CD4-positive, alpha-beta T cell (primary cell): ENCODE results near the gene NUMA1. TPM values are rescaled to one million over a fixed set of nuclear protein-coding genes. Genes with fewer than 3 reads are reported as not detected.

ENCODE experiments used
- ATAC-seq: fragments of 200-7000 bp; cut with Tn5 transposase; one replicate; pipeline ENCODE4 v1.10.0; 2022; ENCODE audit warnings: mild to moderate bottlenecking; ENCODE audit not compliant: poor library complexity
- CTCF ChIA-PET: fragments of 350-600 bp; sonication (Branson Sonifier 250); formaldehyde crosslinking; loops from one replicate; lab custom pipeline; 2021; ENCODE audit warnings: antibody characterized with exemption, inconsistent platforms; lab: Charles Lee
- POLR2A ChIA-PET: fragments of 350-600 bp; sonication (Branson Sonifier 250); formaldehyde crosslinking; loops from one replicate; lab custom pipeline; 2021; ENCODE audit warnings: antibody characterized with exemption, inconsistent platforms; lab: Charles Lee
- DNase-seq, 14 experiments: peaks; one replicate each; pipeline ENCODE4 v3.0.0-alpha.2; 2013 to 2020; ENCODE audit warnings: mixed read lengths in 2 of 14
- H3K27ac ChIP-seq, 2 donors: one replicate each; pipeline versions ENCODE4 v1.5.1 to v1.7.0; 2013; ENCODE audit warnings: low read length in 2 of 2, low read depth in 1 of 2, mild to moderate bottlenecking in 1 of 2
- H3K27me3 ChIP-seq, 2 experiments: 1 replicate in 1 of 2; 2 replicates in 1 of 2; pipeline versions ENCODE4 v1.6.1 to v1.7.0; 2013; ENCODE audit warnings: low read length in 2 of 2, control low read depth in 1 of 2, mild to moderate bottlenecking in 1 of 2, moderate library complexity in 1 of 2; ENCODE audit not compliant: insufficient read depth in 2 of 2, control insufficient read depth in 1 of 2
- H3K36me3 ChIP-seq: one replicate; pipeline ENCODE4 v1.6.1; 2013; ENCODE audit warnings: low read length, control low read depth; ENCODE audit not compliant: insufficient read depth
- H3K4me1 ChIP-seq: one replicate; pipeline ENCODE4 v1.6.1; 2013; ENCODE audit warnings: low read length, control low read depth; ENCODE audit not compliant: insufficient read depth
- H3K4me3 ChIP-seq: one replicate; pipeline ENCODE4 v1.5.1; 2013; ENCODE audit warnings: mild to moderate bottlenecking, low read length, moderate library complexity
- H3K9me3 ChIP-seq, 2 experiments: 1 replicate in 1 of 2; 2 replicates in 1 of 2; pipeline versions ENCODE4 v1.6.1 to v1.7.0; 2013; ENCODE audit warnings: low read length in 2 of 2, mild to moderate bottlenecking in 2 of 2, control low read depth in 1 of 2, moderate library complexity in 1 of 2; ENCODE audit not compliant: control insufficient read depth in 1 of 2, insufficient read depth in 1 of 2
- H3K27ac Mint-ChIP-seq: one replicate; pipeline ENCODE4 v1.8.0; 2020; ENCODE audit warnings: mixed read lengths
- H3K27me3 Mint-ChIP-seq: one replicate; pipeline ENCODE4 v1.8.0; 2021; ENCODE audit warnings: mixed read lengths
- H3K36me3 Mint-ChIP-seq: one replicate; pipeline ENCODE4 v1.8.0; 2021; ENCODE audit warnings: low read depth, mixed read lengths
- H3K4me1 Mint-ChIP-seq: one replicate; pipeline ENCODE4 v1.8.0; 2021; ENCODE audit warnings: low read depth, mixed read lengths
- H3K4me3 Mint-ChIP-seq: one replicate; pipeline ENCODE4 v1.8.0; 2020; ENCODE audit warnings: mild to moderate bottlenecking, mixed read lengths
- H3K9me3 Mint-ChIP-seq: one replicate; pipeline ENCODE4 v1.8.0; 2020; ENCODE audit warnings: mixed read lengths
- CTCF ChIP-seq: fragments of 200-600 bp; IDR thresholded peaks from one replicate; pipeline ENCODE4 v1.8.0; 2022; ENCODE audit warnings: antibody characterized with exemption, mild to moderate bottlenecking
- intact Hi-C, 2 experiments: fragments of 100-400 bp; cut with DNase I in 1 of 2; cut with micrococcal nuclease in 1 of 2; formaldehyde crosslinking; loops; one replicate each; pipeline versions ENCODE4 v1.15.1 to v1.9.0; 2023 to 2025; cut with DNase I, micrococcal nuclease
- total RNA-seq, 174 experiments: library from RNA in 2 of 174; stranded (reverse) in 2 of 174; gene quantifications; one replicate each; pipeline ENCODE4 v1.2.3 and lab custom pipeline; 2021 to 2026

The NUMA1 gene
- total RNA-seq, 2 experiments from 2014 or later = 191 to 197 TPM

GRCh38 chr11:72083414-72083813, 3.1 kb upstream of the NUMA1 start:
- CTCF ChIA-PET = interaction anchor here (3.4 kb wide), 1 partner anchor 58 kb away, joined by 31 read pairs; no protein-coding TSS in a partner anchor
- intact Hi-C loops = loop anchor here in 1 of 2 experiments (2.0 kb wide), 1 partner anchor 17 kb away; no protein-coding TSS in a partner anchor

GRCh38 chr11:72081821-72082453, 1.6 kb upstream of the NUMA1 start:
- POLR2A ChIA-PET = interaction anchor here (0.7 to 2.5 kb wide), 5 partner anchors 30 to 141 kb away, joined by 3 to 44 read pairs (median 3); partner anchors contain the start of gene ANAPC15

More at GRCh38 chr11:72083414-72083813, 3.1 kb upstream of the NUMA1 start:
- H3K4me1 Mint-ChIP-seq = peaks cover 36% of the 10 kb centered on the region
- no peak for TF ChIP-seq CTCF
- ATAC-seq = no peak
- POLR2A ChIA-PET = no interaction called here
- DNase-seq = no peak
- H3K9me3 ChIP-seq = no peaks in the 10 kb centered on the region
- peak overlapping the region; percentile 88 for H3K27ac Mint-ChIP-seq
- H3K27ac ChIP-seq = no peak overlapping the region
- H3K4me1 ChIP-seq = peaks cover 31% of the 10 kb centered on the region
- H3K36me3 Mint-ChIP-seq = peaks cover 14% of the 10 kb centered on the region
- H3K27me3 Mint-ChIP-seq = no peaks in the 10 kb centered on the region
- no peak overlapping the region for H3K4me3 Mint-ChIP-seq
- H3K4me3 ChIP-seq = no peak overlapping the region
- no peaks in the 10 kb centered on the region for H3K27me3 ChIP-seq
- H3K9me3 Mint-ChIP-seq = no peaks in the 10 kb centered on the region
- H3K36me3 ChIP-seq = peaks cover 13% of the 10 kb centered on the region

GRCh38 chr11:72081184-72081644, 872 bp upstream of the NUMA1 start:
- Histone ChIP-seq H3K27me3 (no peaks in the 10 kb centered on the region), H3K4me1 (peaks cover 31% of the 10 kb centered on the region), H3K27ac (peak overlapping the region; percentile 82 to 93), H3K4me3 (peak overlapping the region; percentile 73), H3K9me3 (no peaks in the 10 kb centered on the region), H3K36me3 (peaks cover 6% of the 10 kb centered on the region)
- Mint-ChIP-seq H3K4me3 (peak overlapping the region; percentile 95), H3K36me3 (peaks cover 7% of the 10 kb centered on the region), H3K9me3 (no peaks in the 10 kb centered on the region), H3K27me3 (no peaks in the 10 kb centered on the region), H3K27ac (peak overlapping the region; percentile 92), H3K4me1 (peaks cover 37% of the 10 kb centered on the region)
- DNase-seq = no peak
- TF ChIP-seq CTCF = no peak
- ChIA-PET CTCF (interaction anchor here (1.4 to 2.5 kb wide), 3 partner anchors 10 to 56 kb away, joined by 5 to 18 read pairs (median 12); no protein-coding TSS in a partner anchor), POLR2A (interaction anchor here (1.1 to 2.5 kb wide), 3 partner anchors 31 to 142 kb away, joined by 3 to 44 read pairs (median 3); partner anchors contain the start of gene ANAPC15)
- intact Hi-C loops = loop anchor here in 1 of 2 experiments (2.0 kb wide), 1 partner anchor 32 kb away; the partner anchor contains the start of gene ANAPC15
- ATAC-seq = no peak

More at GRCh38 chr11:72081821-72082453, 1.6 kb upstream of the NUMA1 start:
- H3K4me1 Mint-ChIP-seq = peaks cover 37% of the 10 kb centered on the region
- CTCF ChIA-PET = interaction anchor here (1.2 to 2.5 kb wide), 4 partner anchors 9 to 62 kb away, joined by 3 to 18 read pairs (median 8); no protein-coding TSS in a partner anchor
- H3K36me3 Mint-ChIP-seq = peaks cover 7% of the 10 kb centered on the region
- Histone ChIP-seq H3K27ac (no peak overlapping the region), H3K9me3 (no peaks in the 10 kb centered on the region), H3K27me3 (no peaks in the 10 kb centered on the region), H3K4me1 (peaks cover 31% of the 10 kb centered on the region), H3K36me3 (peaks cover 6% of the 10 kb centered on the region), H3K4me3 (no peak overlapping the region)
- peak overlapping the region; percentile 88 for H3K27ac Mint-ChIP-seq
- H3K4me3 Mint-ChIP-seq = peak overlapping the region; percentile 73
- no peaks in the 10 kb centered on the region for H3K27me3 Mint-ChIP-seq
- no peaks in the 10 kb centered on the region for H3K9me3 Mint-ChIP-seq
- ATAC-seq (no peak), DNase-seq (no peak)
- TF ChIP-seq CTCF = no peak
- intact Hi-C loops = loop anchor here (2.0 kb wide), 2 partner anchors 19 to 31 kb away; partner anchors contain the start of gene ANAPC15 (in 1 of the 2)
